Measurements from ENCODE around the gene TRIM2. TPM values are rescaled to one million over a fixed set of nuclear protein-coding genes. Genes with fewer than 3 reads are reported as not detected.

The TRIM2 gene
- polyA plus RNA-seq, 1 donor (not counting 4 experiments of a cell fraction or from before 2014, with no cell fraction given) = 10.6 TPM

DNA sequence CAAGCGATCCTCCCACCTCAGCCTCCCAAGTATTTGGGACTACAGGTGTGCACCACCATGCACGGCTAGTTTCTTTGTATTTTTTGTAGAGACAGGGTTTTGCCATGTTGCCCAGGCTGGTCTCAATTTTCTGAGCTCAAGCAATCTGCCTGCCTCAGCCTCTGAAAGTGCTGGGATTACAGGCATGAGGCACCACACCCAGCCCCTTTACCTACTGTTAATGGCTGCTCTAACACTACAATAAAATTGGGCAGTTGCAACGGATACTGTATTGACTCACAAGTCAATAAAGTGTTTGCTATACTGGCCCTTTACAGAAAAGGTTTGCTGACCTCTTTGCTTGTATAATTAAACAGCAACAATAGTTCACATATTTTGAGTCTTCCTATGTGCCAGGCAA, 41.5 kb downstream of the TRIM2 start:
- DNase-seq (ENCODE audit: low read depth, low spot score) = no peak
- Histone ChIP-seq H3K36me3 (ENCODE audit: control insufficient read depth in 2 of 2, extremely low read depth in 1 of 2, insufficient read depth in 2 of 2, low read length in 2 of 2) (no peaks in the 10 kb centered on the region), H3K27ac (ENCODE audit: control insufficient read depth, insufficient read depth, low read length) (no peak overlapping the region), H3K79me2 (ENCODE audit: control insufficient read depth, insufficient read depth, low read length) (no peaks in the 10 kb centered on the region), H3K9ac (ENCODE audit: control insufficient read depth, extremely low read depth, insufficient read depth, low read length) (no peak overlapping the region), H3K9me1 (ENCODE audit: control insufficient read depth, extremely low read depth, insufficient read depth, low read length) (no peaks in the 10 kb centered on the region), H3K4me2 (ENCODE audit: control insufficient read depth, extremely low read depth, insufficient read depth, low read depth, low read length) (no peak overlapping the region), H3K4me1 (ENCODE audit: control insufficient read depth, extremely low read depth, insufficient read depth, low read length) (peaks cover 8% of the 10 kb centered on the region), H3K9me3 (ENCODE audit: control insufficient read depth, low read depth, low read length) (no peaks in the 10 kb centered on the region), H4K20me1 (ENCODE audit: control insufficient read depth, extremely low read depth, insufficient read depth, low read length) (no peaks in the 10 kb centered on the region), H2AFZ (ENCODE audit: control insufficient read depth, low read length) (no peak overlapping the region), H3K4me3 (ENCODE audit: control insufficient read depth in 2 of 3, extremely low read depth in 1 of 3, insufficient read depth in 2 of 3, low read depth in 1 of 3, low read length in 3 of 3) (no peak overlapping the region), H3K27me3 (ENCODE audit: control insufficient read depth, extremely low read depth, insufficient read depth, low read length) (no peaks in the 10 kb centered on the region)
- dilution Hi-C loops (cut with MboI; ENCODE audit: extremely low pct_ligation_motif_present, low sequenced_read_pairs) = no loop called here
- no peak for FAIRE-seq
- TF ChIP-seq, protein P1, sequence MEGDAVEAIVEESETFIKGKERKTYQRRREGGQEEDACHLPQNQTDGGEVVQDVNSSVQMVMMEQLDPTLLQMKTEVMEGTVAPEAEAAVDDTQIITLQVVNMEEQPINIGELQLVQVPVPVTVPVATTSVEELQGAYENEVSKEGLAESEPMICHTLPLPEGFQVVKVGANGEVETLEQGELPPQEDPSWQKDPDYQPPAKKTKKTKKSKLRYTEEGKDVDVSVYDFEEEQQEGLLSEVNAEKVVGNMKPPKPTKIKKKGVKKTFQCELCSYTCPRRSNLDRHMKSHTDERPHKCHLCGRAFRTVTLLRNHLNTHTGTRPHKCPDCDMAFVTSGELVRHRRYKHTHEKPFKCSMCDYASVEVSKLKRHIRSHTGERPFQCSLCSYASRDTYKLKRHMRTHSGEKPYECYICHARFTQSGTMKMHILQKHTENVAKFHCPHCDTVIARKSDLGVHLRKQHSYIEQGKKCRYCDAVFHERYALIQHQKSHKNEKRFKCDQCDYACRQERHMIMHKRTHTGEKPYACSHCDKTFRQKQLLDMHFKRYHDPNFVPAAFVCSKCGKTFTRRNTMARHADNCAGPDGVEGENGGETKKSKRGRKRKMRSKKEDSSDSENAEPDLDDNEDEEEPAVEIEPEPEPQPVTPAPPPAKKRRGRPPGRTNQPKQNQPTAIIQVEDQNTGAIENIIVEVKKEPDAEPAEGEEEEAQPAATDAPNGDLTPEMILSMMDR (optimal IDR thresholded peaks at IDR 0.05 in 1 of 3, IDR thresholded peaks at IDR 0.05 in 1 of 3, conservative IDR thresholded peaks at IDR 0.05 in 1 of 3; ENCODE audit: extremely low read depth in 1 of 3, insufficient read depth in 2 of 3, low read length in 3 of 3) = no peak
- TF ChIP-seq EZH2 (IDR thresholded peaks at IDR 0.05; ENCODE audit: low read length) = no peak

DNA sequence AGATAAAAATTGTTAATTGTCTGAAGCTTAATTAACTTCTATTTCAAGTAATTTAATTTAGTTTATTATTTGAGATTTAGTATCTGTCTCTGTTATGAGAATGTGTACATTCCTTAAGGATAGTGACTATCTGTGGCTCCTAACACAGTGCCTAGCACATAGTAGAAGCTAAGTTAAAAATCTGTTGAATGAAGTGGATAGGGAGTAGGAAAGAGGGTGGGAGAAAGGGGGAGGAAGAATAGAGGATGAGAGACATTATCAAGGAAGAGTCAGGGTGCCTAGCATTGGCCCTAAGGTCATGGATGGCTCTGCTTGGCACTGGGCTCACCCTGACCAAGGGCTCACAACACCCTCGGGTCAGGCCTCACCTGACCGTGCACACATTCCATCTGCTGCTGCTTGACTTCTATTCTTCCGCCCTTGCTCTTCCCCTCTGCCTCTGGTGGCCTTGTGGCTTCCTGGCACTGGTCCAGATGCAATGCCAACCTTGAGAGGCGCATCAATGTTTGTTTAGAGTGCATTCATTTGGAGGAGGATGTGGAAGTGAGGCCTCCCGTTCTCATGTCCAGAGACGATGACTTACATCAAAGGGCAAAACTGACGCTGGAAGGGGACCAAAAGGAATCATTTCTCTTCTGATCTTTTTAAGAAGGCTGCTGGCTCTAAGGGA, 42.3 kb downstream of the TRIM2 start:
- Histone ChIP-seq H3K79me2 (ENCODE audit: control insufficient read depth, insufficient read depth, low read length) (no peaks in the 10 kb centered on the region), H3K4me2 (ENCODE audit: control insufficient read depth, extremely low read depth, insufficient read depth, low read depth, low read length) (no peak overlapping the region), H3K9me1 (ENCODE audit: control insufficient read depth, extremely low read depth, insufficient read depth, low read length) (no peaks in the 10 kb centered on the region), H3K4me3 (ENCODE audit: control insufficient read depth in 2 of 3, extremely low read depth in 1 of 3, insufficient read depth in 2 of 3, low read depth in 1 of 3, low read length in 3 of 3) (no peak overlapping the region), H3K36me3 (ENCODE audit: control insufficient read depth in 2 of 2, extremely low read depth in 1 of 2, insufficient read depth in 2 of 2, low read length in 2 of 2) (no peaks in the 10 kb centered on the region), H4K20me1 (ENCODE audit: control insufficient read depth, extremely low read depth, insufficient read depth, low read length) (no peaks in the 10 kb centered on the region), H3K9ac (ENCODE audit: control insufficient read depth, extremely low read depth, insufficient read depth, low read length) (no peak overlapping the region), H3K27ac (ENCODE audit: control insufficient read depth, insufficient read depth, low read length) (no peak overlapping the region), H3K27me3 (ENCODE audit: control insufficient read depth, extremely low read depth, insufficient read depth, low read length) (no peaks in the 10 kb centered on the region), H3K9me3 (ENCODE audit: control insufficient read depth, low read depth, low read length) (no peaks in the 10 kb centered on the region), H2AFZ (ENCODE audit: control insufficient read depth, low read length) (no peak overlapping the region), H3K4me1 (ENCODE audit: control insufficient read depth, extremely low read depth, insufficient read depth, low read length) (peaks cover 8% of the 10 kb centered on the region)
- TF ChIP-seq, protein P1 (optimal IDR thresholded peaks at IDR 0.05 in 1 of 3, IDR thresholded peaks at IDR 0.05 in 1 of 3, conservative IDR thresholded peaks at IDR 0.05 in 1 of 3; ENCODE audit: extremely low read depth in 1 of 3, insufficient read depth in 2 of 3, low read length in 3 of 3) = no peak
- TF ChIP-seq EZH2 (IDR thresholded peaks at IDR 0.05; ENCODE audit: low read length) = no peak
- FAIRE-seq (no peak), DNase-seq (ENCODE audit: low read depth, low spot score) (no peak)
- dilution Hi-C loops (cut with MboI; ENCODE audit: extremely low pct_ligation_motif_present, low sequenced_read_pairs) = no loop called here
